Measurements from ENCODE around the gene HACE1.

Gene HACE1

GRCh38 chr6:104705916-104706442, 153.7 kb downstream of the HACE1 start:
- no peaks in the 10 kb centered on the region for H3K79me2 ChIP-seq (ENCODE audit: control insufficient read depth, low read length)
- TF ChIP-seq EZH2phosphoT487 (IDR thresholded peaks at IDR 0.05; ENCODE audit: borderline replicate concordance, low read length) (no peak), CTCF (IDR thresholded peaks at IDR 0.05; ENCODE audit: low read depth, low read length, poor library complexity, severe bottlenecking) (no peak)
- H3K9me2 ChIP-seq (replicated peaks; ENCODE audit: control insufficient read depth, low read length): no peaks in the 10 kb centered on the region
- no peak overlapping the region for H3K27ac ChIP-seq (ENCODE audit: low read depth, low read length)
- H3K4me3 ChIP-seq (ENCODE audit: low read length): no peak overlapping the region
- no peaks in the 10 kb centered on the region for H4K20me1 ChIP-seq (ENCODE audit: control insufficient read depth, insufficient read depth, low read depth, low read length)
- peaks cover 20% of the 10 kb centered on the region for H3K4me1 ChIP-seq (ENCODE audit: control insufficient read depth, low read length)
- H3F3A ChIP-seq (ENCODE audit: control insufficient read depth, insufficient read depth): no peaks in the 10 kb centered on the region
- H3K36me3 ChIP-seq (ENCODE audit: control insufficient read depth, low read length): no peaks in the 10 kb centered on the region
- no peaks in the 10 kb centered on the region; the same call in 1 of the 2 replicates for H3K9me3 ChIP-seq (ENCODE audit: control insufficient read depth, insufficient read depth, low read length)
- H3K27me3 ChIP-seq (ENCODE audit: control insufficient read depth, low read length): no peaks in the 10 kb centered on the region
- H3K4me2 ChIP-seq (ENCODE audit: low read length): no peak overlapping the region

GRCh38 chr6:104705095-104705707, 154.5 kb downstream of the HACE1 start:
- no peaks in the 10 kb centered on the region for H4K20me1 ChIP-seq (ENCODE audit: control insufficient read depth, insufficient read depth, low read depth, low read length)
- H3K36me3 ChIP-seq (ENCODE audit: control insufficient read depth, low read length): no peaks in the 10 kb centered on the region
- peak overlapping the region; percentile 41 for H3K4me3 ChIP-seq (ENCODE audit: low read length)
- peaks cover 20% of the 10 kb centered on the region for H3K4me1 ChIP-seq (ENCODE audit: control insufficient read depth, low read length)
- no peak overlapping the region for H3K27ac ChIP-seq (ENCODE audit: low read depth, low read length)
- H3K79me2 ChIP-seq (ENCODE audit: control insufficient read depth, low read length): no peaks in the 10 kb centered on the region
- H3K9me3 ChIP-seq (ENCODE audit: control insufficient read depth, insufficient read depth, low read length): no peaks in the 10 kb centered on the region; the same call in 1 of the 2 replicates
- TF ChIP-seq CTCF (IDR thresholded peaks at IDR 0.05; ENCODE audit: low read depth, low read length, poor library complexity, severe bottlenecking) (no peak), EZH2phosphoT487 (IDR thresholded peaks at IDR 0.05; ENCODE audit: borderline replicate concordance, low read length) (no peak)
- no peaks in the 10 kb centered on the region for H3K27me3 ChIP-seq (ENCODE audit: control insufficient read depth, low read length)
- H3K4me2 ChIP-seq (ENCODE audit: low read length): peak overlapping the region; percentile 61
- H3F3A ChIP-seq (ENCODE audit: control insufficient read depth, insufficient read depth): no peaks in the 10 kb centered on the region
- H3K9me2 ChIP-seq (replicated peaks; ENCODE audit: control insufficient read depth, low read length): no peaks in the 10 kb centered on the region

- H3F3A ChIP-seq (ENCODE audit: control insufficient read depth, insufficient read depth): no peaks in the 10 kb centered on the region
- no peaks in the 10 kb centered on the region for H4K20me1 ChIP-seq (ENCODE audit: control insufficient read depth, insufficient read depth, low read depth, low read length)
- no peak overlapping the region for H3K4me3 ChIP-seq (ENCODE audit: low read length)
- no peaks in the 10 kb centered on the region; the same call in 1 of the 2 replicates for H3K9me3 ChIP-seq (ENCODE audit: control insufficient read depth, insufficient read depth, low read length)
- H3K27me3 ChIP-seq (ENCODE audit: control insufficient read depth, low read length): no peaks in the 10 kb centered on the region
- no peaks in the 10 kb centered on the region for H3K9me2 ChIP-seq (replicated peaks; ENCODE audit: control insufficient read depth, low read length)
- no peaks in the 10 kb centered on the region for H3K79me2 ChIP-seq (ENCODE audit: control insufficient read depth, low read length)
- peaks cover 20% of the 10 kb centered on the region for H3K4me1 ChIP-seq (ENCODE audit: control insufficient read depth, low read length)
- H3K36me3 ChIP-seq (ENCODE audit: control insufficient read depth, low read length): no peaks in the 10 kb centered on the region
- TF ChIP-seq EZH2phosphoT487 (IDR thresholded peaks at IDR 0.05; ENCODE audit: borderline replicate concordance, low read length) (no peak), CTCF (IDR thresholded peaks at IDR 0.05; ENCODE audit: low read depth, low read length, poor library complexity, severe bottlenecking) (no peak)
- no peak overlapping the region for H3K27ac ChIP-seq (ENCODE audit: low read depth, low read length)
- H3K4me2 ChIP-seq (ENCODE audit: low read length): peak overlapping the region; percentile 61; the same call in 1 of the 2 replicates
Observed at GRCh38 chr6:104704191-104704590, 155.5 kb downstream of the HACE1 start.
